BE2C (cell line): ENCODE results near the gene CAMK2D.

Experiments
- DNase-seq: peaks from one replicate; pipeline ENCODE4 v3.0.0-alpha.2; 2020
- H3K27me3 ChIP-seq: fragments of 250-450 bp; sonication (Bioruptor Pico); 2 replicates; pipeline ENCODE4 v1.5.1; 2020; ENCODE audit warnings: mild to moderate bottlenecking
- H3K36me3 ChIP-seq: fragments of 250-450 bp; sonication (Bioruptor Pico); 2 replicates; pipeline ENCODE4 v1.5.1; 2020; ENCODE audit warnings: mild to moderate bottlenecking
- H3K4me1 ChIP-seq: fragments of 250-450 bp; sonication (Bioruptor Pico); 2 replicates; pipeline ENCODE4 v1.5.1; 2020
- H3K4me3 ChIP-seq: 2 replicates; pipeline ENCODE4 v1.5.1; 2011; ENCODE audit warnings: low read depth, low read length
- H3K9me3 ChIP-seq: fragments of 250-450 bp; sonication (Bioruptor Pico); 2 replicates; pipeline ENCODE4 v1.5.1; 2020
- TF ChIP-seq, protein P1 (sequence below): IDR thresholded peaks from 2 replicates; pipeline ENCODE4 v1.5.1; 2012; ENCODE audit warnings: mild to moderate bottlenecking, low read depth, low read length

The CAMK2D gene

DNA sequence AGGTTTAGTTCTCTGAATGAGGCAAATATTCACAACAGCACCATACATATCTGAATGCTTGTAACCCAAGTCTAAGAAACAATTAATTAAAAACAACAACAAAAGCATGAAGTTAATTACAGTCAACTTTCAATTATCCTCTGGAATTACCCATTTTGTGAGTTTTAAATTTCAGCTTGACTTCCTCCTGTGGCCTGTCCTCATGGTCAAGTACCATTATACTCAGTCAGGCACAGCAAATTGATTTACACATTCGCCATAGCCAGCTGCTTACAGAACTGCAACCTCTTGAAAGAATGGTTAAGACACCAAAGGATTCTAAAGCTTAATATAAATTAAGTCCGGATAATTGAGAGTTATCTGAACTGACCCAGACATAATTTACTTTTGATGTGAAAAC, 306.5 kb downstream of the CAMK2D start:
- no peak for DNase-seq
- no peaks in the 10 kb centered on the region for H3K27me3 ChIP-seq
- H3K36me3 ChIP-seq, result no peaks in the 10 kb centered on the region
- H3K9me3 ChIP-seq, result no peaks in the 10 kb centered on the region
- H3K4me3 ChIP-seq, result no peak overlapping the region
- TF ChIP-seq, protein P1, sequence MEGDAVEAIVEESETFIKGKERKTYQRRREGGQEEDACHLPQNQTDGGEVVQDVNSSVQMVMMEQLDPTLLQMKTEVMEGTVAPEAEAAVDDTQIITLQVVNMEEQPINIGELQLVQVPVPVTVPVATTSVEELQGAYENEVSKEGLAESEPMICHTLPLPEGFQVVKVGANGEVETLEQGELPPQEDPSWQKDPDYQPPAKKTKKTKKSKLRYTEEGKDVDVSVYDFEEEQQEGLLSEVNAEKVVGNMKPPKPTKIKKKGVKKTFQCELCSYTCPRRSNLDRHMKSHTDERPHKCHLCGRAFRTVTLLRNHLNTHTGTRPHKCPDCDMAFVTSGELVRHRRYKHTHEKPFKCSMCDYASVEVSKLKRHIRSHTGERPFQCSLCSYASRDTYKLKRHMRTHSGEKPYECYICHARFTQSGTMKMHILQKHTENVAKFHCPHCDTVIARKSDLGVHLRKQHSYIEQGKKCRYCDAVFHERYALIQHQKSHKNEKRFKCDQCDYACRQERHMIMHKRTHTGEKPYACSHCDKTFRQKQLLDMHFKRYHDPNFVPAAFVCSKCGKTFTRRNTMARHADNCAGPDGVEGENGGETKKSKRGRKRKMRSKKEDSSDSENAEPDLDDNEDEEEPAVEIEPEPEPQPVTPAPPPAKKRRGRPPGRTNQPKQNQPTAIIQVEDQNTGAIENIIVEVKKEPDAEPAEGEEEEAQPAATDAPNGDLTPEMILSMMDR, result no peak
- no peaks in the 10 kb centered on the region for H3K4me1 ChIP-seq

DNA sequence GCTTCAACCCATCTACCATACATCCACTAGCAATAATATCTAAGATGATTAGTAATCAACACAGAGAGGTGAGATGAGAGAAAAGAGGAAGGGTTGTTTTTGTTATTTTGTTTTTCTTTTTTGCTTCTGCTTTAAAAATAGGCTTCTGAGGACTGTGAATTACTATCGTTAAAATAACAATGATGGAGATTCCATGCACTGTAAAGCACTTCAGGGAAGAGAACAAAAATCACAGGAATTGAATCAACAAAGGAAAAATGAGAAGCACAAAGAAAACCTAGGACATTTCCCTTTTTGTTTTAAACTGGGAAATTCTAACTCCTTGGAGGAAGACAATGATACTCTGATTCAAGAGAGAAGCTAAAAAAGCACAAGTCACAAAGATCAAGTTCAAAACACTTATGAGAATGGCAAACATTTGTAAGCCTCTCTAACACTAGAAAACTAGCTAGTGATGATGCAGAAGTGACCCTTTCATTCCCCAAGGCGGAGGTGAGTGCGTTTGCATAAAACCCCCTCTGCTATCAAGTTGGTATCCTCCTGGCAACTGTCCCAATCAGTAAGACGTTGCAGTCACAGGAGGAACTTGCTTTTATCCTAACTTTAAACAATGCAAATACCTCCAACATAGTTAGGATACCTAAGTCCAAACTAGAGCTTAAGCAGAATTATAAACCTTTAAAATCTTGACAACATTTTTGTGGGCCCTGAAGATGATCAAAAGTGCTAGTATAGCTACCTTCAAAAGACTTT, 308.5 kb downstream of the CAMK2D start:
- no peak for DNase-seq
- TF ChIP-seq, protein P1, result no peak
- no peaks in the 10 kb centered on the region for H3K36me3 ChIP-seq
- no peak overlapping the region for H3K4me3 ChIP-seq
- no peaks in the 10 kb centered on the region for H3K27me3 ChIP-seq
- no peaks in the 10 kb centered on the region for H3K4me1 ChIP-seq
- H3K9me3 ChIP-seq, result no peaks in the 10 kb centered on the region

GRCh38 chr4:113452152-113452551, 309.4 kb downstream of the CAMK2D start:
- Histone ChIP-seq H3K9me3 (no peaks in the 10 kb centered on the region), H3K4me1 (no peaks in the 10 kb centered on the region), H3K4me3 (no peak overlapping the region), H3K27me3 (no peaks in the 10 kb centered on the region), H3K36me3 (no peaks in the 10 kb centered on the region)
- TF ChIP-seq, protein P1, result no peak
- no peak for DNase-seq

DNA sequence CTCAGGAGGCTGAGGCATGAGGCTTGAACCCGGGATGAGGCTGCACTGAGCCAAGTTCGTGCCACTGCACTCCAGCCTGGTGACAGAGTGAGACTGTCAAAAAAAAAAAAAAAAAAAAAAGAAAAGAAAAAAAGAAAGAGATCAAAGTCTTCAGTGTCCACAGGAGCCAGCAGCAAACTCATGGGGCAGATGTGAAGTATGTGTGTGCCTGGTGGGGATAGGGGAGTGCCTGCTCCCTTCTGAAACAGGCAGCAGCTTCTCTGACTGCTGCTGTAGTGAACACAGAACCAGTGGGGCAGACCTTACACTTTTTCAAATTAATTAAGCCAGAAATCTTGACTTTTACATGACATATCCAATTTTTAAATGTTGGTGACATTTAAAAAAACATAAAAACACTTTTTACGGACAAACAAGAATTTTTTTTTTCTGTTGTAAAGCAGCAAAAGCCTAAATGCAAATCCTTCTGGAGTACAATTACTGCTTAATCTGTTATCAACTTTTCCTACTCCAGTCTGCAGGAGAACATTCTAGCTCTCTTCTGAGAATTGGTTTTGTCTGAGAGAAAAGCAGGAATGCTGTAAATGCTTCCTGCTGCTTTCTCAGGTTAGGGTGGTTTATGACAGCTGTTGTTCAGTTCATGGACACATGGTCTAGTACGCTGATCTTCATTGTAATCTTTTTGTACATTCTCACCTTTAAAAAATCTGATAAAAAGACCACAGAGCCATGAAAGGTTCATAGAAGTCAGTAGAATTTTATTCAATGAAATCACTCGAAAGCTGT, 311.1 kb downstream of the CAMK2D start:
- H3K4me3 ChIP-seq, result no peak overlapping the region
- no peaks in the 10 kb centered on the region for H3K27me3 ChIP-seq
- H3K36me3 ChIP-seq, result no peaks in the 10 kb centered on the region
- no peaks in the 10 kb centered on the region for H3K9me3 ChIP-seq
- DNase-seq, result no peak
- no peaks in the 10 kb centered on the region for H3K4me1 ChIP-seq
- TF ChIP-seq, protein P1, result no peak

DNA sequence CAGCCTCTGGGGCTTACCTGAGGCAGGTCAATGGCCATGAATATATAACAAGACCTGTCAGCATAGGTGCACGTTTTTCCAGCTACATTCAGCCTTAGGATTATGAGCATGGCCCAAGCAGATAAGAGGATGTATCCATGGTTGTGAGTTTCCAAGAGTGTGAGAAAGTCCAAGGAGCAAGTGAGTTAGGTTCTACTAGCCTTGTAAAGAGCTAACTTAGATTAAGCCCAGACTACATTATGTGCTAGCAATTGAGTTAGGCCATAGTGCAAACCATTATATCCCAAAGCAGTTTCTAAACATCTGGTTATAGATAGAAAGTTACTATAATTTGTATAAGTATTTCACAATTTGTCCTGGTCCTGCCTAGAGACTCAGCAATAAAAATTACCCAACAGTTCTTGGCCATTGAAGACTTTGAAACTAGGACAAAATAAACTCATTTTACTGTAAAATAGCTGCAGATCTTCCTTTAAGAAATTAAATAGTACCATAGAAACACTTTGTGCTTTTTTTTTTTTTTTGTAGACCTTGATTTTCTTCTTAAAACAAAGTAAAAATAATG, 312.0 kb downstream of the CAMK2D start:
- Histone ChIP-seq H3K27me3 (no peaks in the 10 kb centered on the region), H3K36me3 (no peaks in the 10 kb centered on the region), H3K4me3 (no peak overlapping the region), H3K9me3 (no peaks in the 10 kb centered on the region), H3K4me1 (no peaks in the 10 kb centered on the region)
- TF ChIP-seq, protein P1, result no peak
- DNase-seq, result no peak

GRCh38 chr4:113447769-113448168, 313.8 kb downstream of the CAMK2D start:
- H3K36me3 ChIP-seq, result no peaks in the 10 kb centered on the region
- TF ChIP-seq, protein P1, result no peak
- no peaks in the 10 kb centered on the region for H3K27me3 ChIP-seq
- H3K9me3 ChIP-seq, result no peaks in the 10 kb centered on the region
- no peak overlapping the region for H3K4me3 ChIP-seq
- no peaks in the 10 kb centered on the region for H3K4me1 ChIP-seq
- DNase-seq, result no peak
